IMR-90 (cell line): ENCODE data around the gene PPP2R1B. TPM values are rescaled to one million over a fixed set of nuclear protein-coding genes. Genes with fewer than 3 reads are reported as not detected.

Experiments used
- ATAC-seq: fragments of 200-7000 bp; cut with Tn5 transposase; 2 replicates; pipeline ENCODE4 v1.9.1; 2020; ENCODE audit warnings: low read depth, mild to moderate bottlenecking, moderate library complexity
- BruUV-seq: library from RNA; stranded (reverse); fragments of 400-500 nt; replicated peaks from 2 replicates; lab custom pipeline; 2021; lab: Mats Ljungman, UMichigan
- CTCF ChIA-PET: fragments of 300-600 bp; formaldehyde crosslinking; extraction: SDS; loops from one replicate; lab custom pipeline; 2021; ENCODE audit warnings: antibody characterized with exemption; lab: Yijun Ruan, JAX
- POLR2A ChIA-PET: fragments of 300-600 bp; sonication (Branson Sonifier 250); formaldehyde crosslinking; loops from one replicate; lab custom pipeline; 2022; ENCODE audit warnings: antibody characterized with exemption; ENCODE audit not compliant: unreplicated experiment; lab: Charles Lee
- DNase-seq: peaks from one replicate; pipeline ENCODE4 v3.0.0; 2013
- H2AFZ ChIP-seq: replicated peaks from 2 replicates; pipeline ENCODE3; 2013; ENCODE audit warnings: low read length, mild to moderate bottlenecking; ENCODE audit not compliant: poor library complexity
- H2AK5ac ChIP-seq: 2 replicates; pipeline ENCODE4 v1.6.1; 2013; ENCODE audit warnings: low read depth, low read length, inconsistent platforms
- H2AK9ac ChIP-seq: replicated peaks from 2 replicates; pipeline ENCODE3; 2013; ENCODE audit warnings: mild to moderate bottlenecking, low read depth, low read length, moderate library complexity; ENCODE audit not compliant: poor library complexity
- H2BK120ac ChIP-seq: 2 replicates; pipeline ENCODE4 v1.6.1; 2013; ENCODE audit warnings: low read depth, low read length, inconsistent platforms
- H2BK15ac ChIP-seq: 3 replicates; pipeline ENCODE4 v1.6.1; 2013; ENCODE audit warnings: low read depth, low read length, inconsistent platforms
- H2BK20ac ChIP-seq: 2 replicates; pipeline ENCODE4 v1.6.1; 2013; ENCODE audit warnings: low read depth, mild to moderate bottlenecking, inconsistent platforms, low read length, moderate library complexity
- H2BK5ac ChIP-seq: 2 replicates; pipeline ENCODE4 v1.6.1; 2013; ENCODE audit warnings: mild to moderate bottlenecking, low read depth, low read length, inconsistent platforms; ENCODE audit not compliant: poor library complexity, severe bottlenecking
- H3K14ac ChIP-seq: replicated peaks from 2 replicates; pipeline ENCODE4 v1.6.1; 2013; ENCODE audit warnings: low read depth, low read length, inconsistent platforms
- H3K18ac ChIP-seq: 2 replicates; pipeline ENCODE4 v1.6.1; 2013; ENCODE audit warnings: low read depth, low read length, control low read depth
- H3K23ac ChIP-seq: 2 replicates; pipeline ENCODE4 v1.6.1; 2013; ENCODE audit warnings: low read depth, low read length, inconsistent platforms
- H3K27ac ChIP-seq: 2 replicates; pipeline ENCODE4 v1.5.1; 2013; ENCODE audit warnings: mild to moderate bottlenecking, control low read depth, low read length; ENCODE audit not compliant: insufficient read depth
- H3K27me3 ChIP-seq: 2 replicates; pipeline ENCODE4 v1.6.1; 2013; ENCODE audit warnings: low read length; ENCODE audit not compliant: control insufficient read depth, insufficient read depth
- H3K36me3 ChIP-seq: 2 replicates; pipeline ENCODE4 v1.6.1; 2013; ENCODE audit warnings: low read length, mixed read lengths; ENCODE audit not compliant: control insufficient read depth, insufficient read depth
- H3K4ac ChIP-seq: 2 replicates; pipeline ENCODE4 v1.6.1; 2013; ENCODE audit warnings: low read depth, low read length, inconsistent platforms
- H3K4me1 ChIP-seq: 2 replicates; pipeline ENCODE4 v1.6.1; 2013; ENCODE audit warnings: low read length, mixed read lengths; ENCODE audit not compliant: control insufficient read depth, insufficient read depth
- H3K4me2 ChIP-seq: 2 replicates; pipeline ENCODE4 v1.6.1; 2013; ENCODE audit warnings: low read depth, mild to moderate bottlenecking, control low read depth, low read length, moderate library complexity
- H3K4me3 ChIP-seq: 2 replicates; pipeline ENCODE4 v1.5.1; 2013; ENCODE audit warnings: low read depth, mild to moderate bottlenecking, control low read depth, low read length, moderate library complexity; ENCODE audit not compliant: insufficient read depth
- H3K56ac ChIP-seq: 2 replicates; pipeline ENCODE4 v1.6.1; 2013; ENCODE audit warnings: low read length, inconsistent platforms; ENCODE audit not compliant: insufficient read depth; ENCODE audit errors: extremely low read depth
- H3K79me1 ChIP-seq, 2 experiments: 2 replicates each; pipeline ENCODE4 v1.6.1; 2013; ENCODE audit warnings: low read length in 2 of 2, inconsistent platforms in 1 of 2, low read depth in 1 of 2
- H3K9ac ChIP-seq: 2 replicates; pipeline ENCODE4 v1.6.1; 2013; ENCODE audit warnings: low read depth, low read length, control low read depth
- H3K9me1 ChIP-seq: 2 replicates; pipeline ENCODE4 v1.6.1; 2013; ENCODE audit warnings: low read length, inconsistent platforms; ENCODE audit not compliant: insufficient read depth
- H3K9me3 ChIP-seq: 2 replicates; pipeline ENCODE4 v1.6.1; 2013; ENCODE audit warnings: low read length; ENCODE audit not compliant: control insufficient read depth, insufficient read depth
- H4K20me1 ChIP-seq: 2 replicates; pipeline ENCODE4 v1.6.1; 2013; ENCODE audit warnings: low read length, inconsistent platforms; ENCODE audit not compliant: insufficient read depth
- H4K5ac ChIP-seq: 2 replicates; pipeline ENCODE4 v1.6.1; 2013; ENCODE audit warnings: mild to moderate bottlenecking, low read depth, low read length, control low read depth
- H4K8ac ChIP-seq, 2 experiments: 2 replicates each; pipeline ENCODE4 v1.6.1; 2013; ENCODE audit warnings: low read depth in 2 of 2, low read length in 2 of 2, control low read depth in 1 of 2, inconsistent platforms in 1 of 2
- H4K91ac ChIP-seq: 2 replicates; pipeline ENCODE4 v1.6.1; 2013; ENCODE audit warnings: low read depth, low read length, inconsistent platforms; ENCODE audit not compliant: insufficient read depth
- BHLHE40 ChIP-seq: fragments of 150-350 bp; IDR thresholded peaks from 2 replicates; pipeline ENCODE4 v1.6.1; 2016; ENCODE audit warnings: mild to moderate bottlenecking, low read depth, low read length
- CEBPB ChIP-seq: IDR thresholded peaks from 2 replicates; pipeline ENCODE4 v1.6.1; 2012; ENCODE audit warnings: low read depth, low read length, improper control_type of control experiment
- CHD1 ChIP-seq: IDR thresholded peaks from 2 replicates; pipeline ENCODE4 v1.6.1; 2012; ENCODE audit warnings: low read depth, low read length, improper control_type of control experiment
- FOS ChIP-seq: fragments of 150-350 bp; IDR thresholded peaks from 2 replicates; pipeline ENCODE4 v1.6.1; 2016; ENCODE audit warnings: low read depth, low read length
- MAFK ChIP-seq: IDR thresholded peaks from 2 replicates; pipeline ENCODE4 v1.6.1; 2012; ENCODE audit warnings: low read depth, low read length, improper control_type of control experiment
- MAZ ChIP-seq: IDR thresholded peaks from 2 replicates; pipeline ENCODE4 v1.6.1; 2012; ENCODE audit warnings: low read depth, mild to moderate bottlenecking, low read length, improper control_type of control experiment, moderate library complexity, borderline replicate concordance
- MXI1 ChIP-seq: IDR thresholded peaks from 2 replicates; pipeline ENCODE4 v1.6.1; 2012; ENCODE audit warnings: low read depth, mild to moderate bottlenecking, low read length, moderate library complexity, borderline replicate concordance
- POLR2A ChIP-seq: IDR thresholded peaks from 2 replicates; pipeline ENCODE4 v1.6.1; 2012; ENCODE audit warnings: mild to moderate bottlenecking, low read depth, low read length
- RAD21 ChIP-seq: IDR thresholded peaks from 2 replicates; pipeline ENCODE4 v1.6.1; 2012; ENCODE audit warnings: low read length, improper control_type of control experiment
- SMC3 ChIP-seq: fragments of 150-350 bp; IDR thresholded peaks from 2 replicates; pipeline ENCODE4 v1.6.1; 2016; ENCODE audit warnings: low read depth, mild to moderate bottlenecking, antibody characterized with exemption, low read length, moderate library complexity
- WGBS, 2 experiments: methylation state at CpG; one replicate each; pipeline versions ENCODE4 v1.1.5 to v1.1.7; 2013; ENCODE audit warnings: missing lambda C conversion rate in 2 of 2; ENCODE audit not compliant: insufficient read length in 1 of 2; ENCODE audit errors: extremely low coverage in 2 of 2; 5-methylcytosine and 5-hydroxymethylcytosine counted together
- dilution Hi-C: fragments of 300-500 bp; cut with HindIII; formaldehyde crosslinking; loops from one replicate; pipeline ENCODE4 v1.14.3; 2018; ENCODE audit warnings: low sequenced_read_pairs; ENCODE audit not compliant: unreplicated experiment
- in situ Hi-C: fragments of 300-500 bp; cut with MboI; formaldehyde crosslinking; loops from 3 replicates; pipeline ENCODE4 v1.14.3; 2019; ENCODE audit warnings: low sequenced_read_pairs, inconsistent platforms, mixed read lengths
- intact Hi-C: fragments of 100-400 bp; cut with micrococcal nuclease; formaldehyde crosslinking; loops from 2 replicates; pipeline ENCODE4 v1.10.0; 2022
- polyA plus RNA-seq, 3 experiments: library from polyadenylated mRNA; depleted of rRNA; stranded (reverse); fragments of >200 nt; gene quantifications; 2 replicates each; pipeline ENCODE4 v1.2.3, GENCODE V29; 2012; ENCODE audit warnings: low replicate concordance in 1 of 3
- total RNA-seq: library from RNA; depleted of rRNA; stranded (reverse); fragments of >200 nt; gene quantifications from 2 replicates; pipeline ENCODE4 v1.2.3, GENCODE V29; 2012
- TF ChIP-seq, protein P1 (sequence below): fragments of 150-350 bp; IDR thresholded peaks from 2 replicates; pipeline ENCODE4 v1.6.1; 2017; ENCODE audit warnings: mild to moderate bottlenecking, antibody characterized with exemption, low read length, low read depth
- TF ChIP-seq, protein P2 (sequence below): conservative IDR thresholded peaks from 2 replicates; pipeline ENCODE4 v1.5.1; 2012; ENCODE audit warnings: mild to moderate bottlenecking, low read depth, low read length, improper control_type of control experiment

The PPP2R1B gene
- total and polyA plus RNA-seq, 2 of the 4 experiments (the other 2 are of a cell fraction) = 23.0 to 62.9 TPM

GRCh38 chr11:111735262-111736116 is 30.7 kb downstream of the PPP2R1B start (continued):
- TF ChIP-seq RAD21 = peak; percentile 13; the same call in 1 of the 2 replicates
- TF ChIP-seq MXI1 = 0 out of 2 replicates have a peak, but pooled peaks have one; percentile 13
- TF ChIP-seq FOS = peak; percentile 77

GRCh38 chr11:111734954-111735261 is 31.3 kb downstream of the PPP2R1B start:
- CTCF ChIA-PET = interaction anchor here (1.3 kb wide), 1 partner anchor 112 kb away, joined by 3 read pairs; no protein-coding TSS in a partner anchor
- Histone ChIP-seq H3K9ac (peak overlapping the region; percentile 54), H4K5ac (peak overlapping the region; percentile 71), H3K23ac (peak overlapping the region; percentile 86), H3K36me3 (peaks cover 9% of the 10 kb centered on the region), H3K4me3 (no peak overlapping the region), H3K27me3 (no peaks in the 10 kb centered on the region), H3K9me1 (peaks cover 40% of the 10 kb centered on the region), H2AK9ac (peak overlapping the region; percentile 68), H2BK5ac (peak overlapping the region; percentile 95), H4K8ac (peak overlapping the region; percentile 2 to 89; a peak in 3 of 4 replicates), H2AFZ (peak overlapping the region; percentile 74), H3K79me1 (peaks cover 8 to 70% of the 10 kb centered on the region in 2 experiments; a peak in 3 of 4 replicates), H3K27ac (peak overlapping the region; percentile 96), H3K18ac (peak overlapping the region; percentile 74), H3K4me2 (peak overlapping the region; percentile 54), H3K56ac (peak overlapping the region; percentile 60; the same call in 1 of the 2 replicates), H4K91ac (peak overlapping the region; percentile 93), H3K9me3 (no peaks in the 10 kb centered on the region), H3K14ac (peak overlapping the region; percentile 89), H2AK5ac (peak overlapping the region; percentile 95), H4K20me1 (no peaks in the 10 kb centered on the region), H2BK120ac (peak overlapping the region; percentile 84), H3K4ac (peak overlapping the region; percentile 93), H2BK20ac (peak overlapping the region; percentile 77), H2BK15ac (peak overlapping the region; percentile 37; the same call in 2 of the 3 replicates), H3K4me1 (peaks cover 54% of the 10 kb centered on the region)
- intact Hi-C loops (no loop called here), dilution Hi-C loops (no loop called here), in situ Hi-C loops (no loop called here)
- POLR2A ChIA-PET = interaction anchor here (0.7 kb wide), 1 partner anchor 28 kb away, joined by 3 read pairs; no protein-coding TSS in a partner anchor
- BruUV-seq = no TSS peak
- no peak for ATAC-seq
- 17% methylated on average over 3 of the region's 6 CpGs; no CpG with 5 or more reads in 1 of the 2 experiments for WGBS, 2 experiments
- DNase-seq = no peak
- TF ChIP-seq, protein P1, sequence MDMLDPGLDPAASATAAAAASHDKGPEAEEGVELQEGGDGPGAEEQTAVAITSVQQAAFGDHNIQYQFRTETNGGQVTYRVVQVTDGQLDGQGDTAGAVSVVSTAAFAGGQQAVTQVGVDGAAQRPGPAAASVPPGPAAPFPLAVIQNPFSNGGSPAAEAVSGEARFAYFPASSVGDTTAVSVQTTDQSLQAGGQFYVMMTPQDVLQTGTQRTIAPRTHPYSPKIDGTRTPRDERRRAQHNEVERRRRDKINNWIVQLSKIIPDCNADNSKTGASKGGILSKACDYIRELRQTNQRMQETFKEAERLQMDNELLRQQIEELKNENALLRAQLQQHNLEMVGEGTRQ = no peak
- TF ChIP-seq CEBPB = no peak
- TF ChIP-seq, protein P2, sequence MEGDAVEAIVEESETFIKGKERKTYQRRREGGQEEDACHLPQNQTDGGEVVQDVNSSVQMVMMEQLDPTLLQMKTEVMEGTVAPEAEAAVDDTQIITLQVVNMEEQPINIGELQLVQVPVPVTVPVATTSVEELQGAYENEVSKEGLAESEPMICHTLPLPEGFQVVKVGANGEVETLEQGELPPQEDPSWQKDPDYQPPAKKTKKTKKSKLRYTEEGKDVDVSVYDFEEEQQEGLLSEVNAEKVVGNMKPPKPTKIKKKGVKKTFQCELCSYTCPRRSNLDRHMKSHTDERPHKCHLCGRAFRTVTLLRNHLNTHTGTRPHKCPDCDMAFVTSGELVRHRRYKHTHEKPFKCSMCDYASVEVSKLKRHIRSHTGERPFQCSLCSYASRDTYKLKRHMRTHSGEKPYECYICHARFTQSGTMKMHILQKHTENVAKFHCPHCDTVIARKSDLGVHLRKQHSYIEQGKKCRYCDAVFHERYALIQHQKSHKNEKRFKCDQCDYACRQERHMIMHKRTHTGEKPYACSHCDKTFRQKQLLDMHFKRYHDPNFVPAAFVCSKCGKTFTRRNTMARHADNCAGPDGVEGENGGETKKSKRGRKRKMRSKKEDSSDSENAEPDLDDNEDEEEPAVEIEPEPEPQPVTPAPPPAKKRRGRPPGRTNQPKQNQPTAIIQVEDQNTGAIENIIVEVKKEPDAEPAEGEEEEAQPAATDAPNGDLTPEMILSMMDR = no peak
- TF ChIP-seq MAZ = no peak
- TF ChIP-seq SMC3 = no peak
- TF ChIP-seq POLR2A = no peak; the same call in 1 of the 2 replicates
- no peak for TF ChIP-seq BHLHE40
- no peak for TF ChIP-seq CHD1
- TF ChIP-seq MAFK = no peak
- TF ChIP-seq MXI1 = no peak
- TF ChIP-seq RAD21 = no peak
